Stomach (tissue), 4 donors: ENCODE results near the gene P2RX6.

Experiments
- EP300 ChIP-seq: sonication (generic); formaldehyde crosslinking; IDR thresholded peaks from one replicate; pipeline ENCODE4 v1.6.1; 2017; ENCODE audit warnings: antibody characterized with exemption
- POLR2A ChIP-seq, 4 donors: fragments of 450-650 bp; IDR thresholded peaks; one replicate each; pipeline ENCODE4 v1.6.1; 2016; ENCODE audit warnings: antibody characterized with exemption in 4 of 4, control low read depth in 2 of 4, mild to moderate bottlenecking in 1 of 4, moderate library complexity in 1 of 4

DNA sequence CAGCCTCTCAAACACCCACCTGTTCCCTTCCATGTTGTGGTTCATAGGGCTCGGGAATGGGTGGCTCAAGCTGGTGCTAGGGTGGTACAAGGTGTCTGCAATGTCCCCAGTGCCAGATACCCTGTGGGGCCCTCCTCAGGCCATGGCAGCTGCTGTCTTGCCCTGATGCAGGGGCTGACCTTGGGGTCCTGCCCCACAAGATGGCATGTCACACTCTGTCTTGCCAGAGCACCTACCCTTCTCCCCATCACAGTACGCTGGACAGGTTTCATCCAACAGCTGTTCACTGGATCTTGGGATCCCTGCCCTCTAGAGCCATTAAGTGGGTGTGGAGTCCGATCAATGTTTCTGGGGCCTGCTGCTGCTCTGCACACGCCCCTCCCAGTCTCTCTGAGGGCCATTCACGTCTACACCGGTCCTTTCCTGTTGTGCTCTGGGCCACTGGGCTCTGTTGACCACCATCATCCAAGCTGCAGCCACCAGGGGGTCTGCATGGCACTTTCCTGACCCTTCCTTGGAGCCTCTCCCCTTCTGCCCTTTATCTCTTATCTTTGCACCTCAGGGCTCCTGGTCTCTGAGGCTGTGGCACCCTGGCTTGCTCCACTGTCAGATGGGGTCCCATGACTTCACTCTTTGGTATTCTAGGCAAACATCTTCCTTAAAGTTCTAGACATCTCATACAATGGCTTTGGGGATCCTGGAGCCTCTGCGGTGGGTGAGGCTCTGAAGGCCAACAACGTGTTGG, 37.9 kb downstream of the P2RX6 start:
- TF ChIP-seq EP300, result no peak
- TF ChIP-seq POLR2A (IDR thresholded peaks at IDR 0.05), result no peak
